Tibial artery (tissue), 4 donors: ENCODE data around the gene DDHD1.

Source experiments
- DNase-seq, 2 donors: peaks; one replicate each; pipeline ENCODE4 v3.0.0-alpha.2; 2019
- H3K27ac ChIP-seq, 2 donors: fragments of 200-600 bp; sonication (generic) in 1 of 2; 1 replicate in 1 of 2; 2 replicates in 1 of 2; pipeline ENCODE4 v1.5.1; 2018 to 2019; ENCODE audit warnings: mild to moderate bottlenecking in 1 of 2
- H3K27me3 ChIP-seq, 2 donors: fragments of 200-600 bp; sonication (generic) in 1 of 2; one replicate each; pipeline versions ENCODE4 v1.5.1 to v1.6.0; 2016 to 2019
- H3K36me3 ChIP-seq, 3 donors: fragments of 200-600 bp; sonication (generic) in 2 of 3; one replicate each; pipeline ENCODE4 v1.5.1; 2016 to 2019; ENCODE audit warnings: mild to moderate bottlenecking in 2 of 3
- H3K4me1 ChIP-seq, 4 donors: fragments of 200-600 bp; sonication (generic) in 2 of 4; 1 replicate in 3 of 4; 2 replicates in 1 of 4; pipeline ENCODE4 v1.5.1; 2016 to 2019
- H3K4me3 ChIP-seq, 2 donors: fragments of 200-600 bp; sonication (generic) in 1 of 2; 1 replicate in 1 of 2; 2 replicates in 1 of 2; pipeline ENCODE4 v1.5.1; 2018 to 2019; ENCODE audit warnings: mild to moderate bottlenecking in 2 of 2
- H3K9me3 ChIP-seq, 3 donors: fragments of 200-600 bp; sonication (generic) in 1 of 3; one replicate each; pipeline ENCODE4 v1.5.1; 2016 to 2019
- intact Hi-C: fragments of 100-400 bp; cut with DNase I; formaldehyde crosslinking; loops from one replicate; pipeline ENCODE4 v1.15.0; 2023; ENCODE audit warnings: low total_unique reads
- TF ChIP-seq, protein P1 (sequence below), 2 experiments: fragments of 200-600 bp in 1 of 2; fragments of 450-650 bp in 1 of 2; IDR thresholded peaks; one replicate each; pipeline ENCODE4 v1.5.1; 2017 to 2019; ENCODE audit warnings: antibody characterized with exemption in 2 of 2, mild to moderate bottlenecking in 1 of 2, moderate library complexity in 1 of 2

DDHD1 gene

DNA sequence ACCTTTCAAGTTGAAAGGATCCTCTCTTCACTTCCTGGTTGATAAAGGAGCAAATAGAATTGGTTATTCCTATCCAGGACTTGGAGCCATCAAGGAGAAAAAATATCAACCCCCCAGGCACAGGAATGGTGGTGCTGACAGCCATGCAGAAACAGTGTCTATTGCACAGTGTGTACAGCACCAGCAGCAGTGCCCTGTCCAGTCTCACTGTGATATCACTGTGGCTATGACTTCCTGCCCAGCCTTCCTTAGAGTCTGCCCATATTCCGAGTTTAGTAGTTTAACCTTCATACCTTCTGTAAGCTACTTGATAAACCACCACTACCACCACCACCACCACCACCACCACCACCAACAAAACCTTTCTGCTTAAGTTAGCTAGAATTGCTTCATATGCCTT, 157.1 kb downstream of the DDHD1 start:
- Histone ChIP-seq H3K27ac (no peak overlapping the region), H3K36me3 (no peaks in the 10 kb centered on the region), H3K4me3 (no peak overlapping the region), H3K27me3 (no peaks in the 10 kb centered on the region), H3K4me1 (peaks cover 0 to 6% (median 2%) of the 10 kb centered on the region in 4 donors), H3K9me3 (no peaks in the 10 kb centered on the region)
- intact Hi-C loops: no loop called here
- DNase-seq: no peak
- TF ChIP-seq, protein P1, sequence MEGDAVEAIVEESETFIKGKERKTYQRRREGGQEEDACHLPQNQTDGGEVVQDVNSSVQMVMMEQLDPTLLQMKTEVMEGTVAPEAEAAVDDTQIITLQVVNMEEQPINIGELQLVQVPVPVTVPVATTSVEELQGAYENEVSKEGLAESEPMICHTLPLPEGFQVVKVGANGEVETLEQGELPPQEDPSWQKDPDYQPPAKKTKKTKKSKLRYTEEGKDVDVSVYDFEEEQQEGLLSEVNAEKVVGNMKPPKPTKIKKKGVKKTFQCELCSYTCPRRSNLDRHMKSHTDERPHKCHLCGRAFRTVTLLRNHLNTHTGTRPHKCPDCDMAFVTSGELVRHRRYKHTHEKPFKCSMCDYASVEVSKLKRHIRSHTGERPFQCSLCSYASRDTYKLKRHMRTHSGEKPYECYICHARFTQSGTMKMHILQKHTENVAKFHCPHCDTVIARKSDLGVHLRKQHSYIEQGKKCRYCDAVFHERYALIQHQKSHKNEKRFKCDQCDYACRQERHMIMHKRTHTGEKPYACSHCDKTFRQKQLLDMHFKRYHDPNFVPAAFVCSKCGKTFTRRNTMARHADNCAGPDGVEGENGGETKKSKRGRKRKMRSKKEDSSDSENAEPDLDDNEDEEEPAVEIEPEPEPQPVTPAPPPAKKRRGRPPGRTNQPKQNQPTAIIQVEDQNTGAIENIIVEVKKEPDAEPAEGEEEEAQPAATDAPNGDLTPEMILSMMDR (IDR thresholded peaks at IDR 0.05): no peak

DNA sequence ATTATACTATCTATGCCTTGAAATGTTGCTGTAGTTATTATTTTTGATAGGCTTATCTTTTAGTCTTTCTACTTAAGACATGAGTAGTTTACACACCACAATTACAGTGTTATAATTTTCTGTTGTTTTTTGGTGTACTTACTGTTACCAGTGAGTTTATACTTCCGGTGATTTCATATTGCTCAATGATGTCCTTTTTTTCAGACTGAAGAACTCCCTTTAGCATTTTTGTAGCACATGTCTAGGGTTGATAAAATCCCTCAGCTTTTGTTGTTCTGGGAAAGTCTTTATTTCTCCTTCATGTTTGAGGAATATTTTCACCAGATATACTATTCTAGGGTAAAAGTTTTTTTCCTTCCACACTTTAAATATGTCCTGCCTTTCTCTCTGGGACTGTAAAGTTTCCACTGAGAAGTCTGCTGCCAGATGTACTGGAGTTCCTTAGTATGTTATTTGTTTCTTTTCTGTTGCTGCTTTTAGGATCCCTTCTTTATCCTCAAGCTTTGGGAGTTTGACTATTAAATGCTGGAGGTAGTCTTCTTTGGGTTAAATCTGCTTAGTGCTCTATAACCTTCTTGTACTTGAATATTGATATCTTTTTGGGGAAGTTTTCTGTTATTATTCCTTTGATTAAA, 160.8 kb downstream of the DDHD1 start:
- Histone ChIP-seq H3K9me3 (no peaks in the 10 kb centered on the region), H3K27me3 (no peaks in the 10 kb centered on the region), H3K27ac (no peak overlapping the region), H3K4me1 (no peaks in the 10 kb centered on the region), H3K36me3 (no peaks in the 10 kb centered on the region), H3K4me3 (no peak overlapping the region)
- TF ChIP-seq, protein P1 (IDR thresholded peaks at IDR 0.05): no peak
- intact Hi-C loops: no loop called here
- no peak for DNase-seq

DNA sequence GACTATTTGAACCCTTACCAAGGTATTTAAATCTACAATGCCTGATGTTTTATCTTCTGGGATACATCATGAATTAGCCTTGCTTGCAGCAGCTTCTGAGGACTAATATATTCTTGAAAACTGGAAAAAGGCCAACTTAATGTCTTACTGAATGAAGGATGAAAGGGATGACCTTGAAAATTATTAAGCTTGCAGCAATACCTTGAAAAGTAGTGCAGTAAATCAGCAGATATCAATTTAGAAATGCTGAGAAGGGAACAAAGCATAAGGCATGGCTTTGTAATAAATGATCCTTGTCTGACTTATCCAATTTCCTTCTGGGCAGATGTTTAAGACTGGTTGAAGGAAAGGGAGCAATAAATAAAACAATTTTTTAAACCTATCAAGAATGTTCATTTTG, 165.0 kb downstream of the DDHD1 start:
- no peak for DNase-seq
- H3K9me3 ChIP-seq: no peaks in the 10 kb centered on the region
- no peaks in the 10 kb centered on the region for H3K4me1 ChIP-seq
- no peak overlapping the region for H3K4me3 ChIP-seq
- H3K36me3 ChIP-seq: no peaks in the 10 kb centered on the region
- H3K27me3 ChIP-seq: no peaks in the 10 kb centered on the region
- no peak overlapping the region for H3K27ac ChIP-seq
- intact Hi-C loops: no loop called here
- TF ChIP-seq, protein P1 (IDR thresholded peaks at IDR 0.05): no peak

GRCh38 chr14:52987514-52987913, 165.6 kb downstream of the DDHD1 start:
- no peaks in the 10 kb centered on the region for H3K4me1 ChIP-seq
- no peak for DNase-seq
- no peaks in the 10 kb centered on the region for H3K9me3 ChIP-seq
- H3K27ac ChIP-seq: no peak overlapping the region
- no peak overlapping the region for H3K4me3 ChIP-seq
- TF ChIP-seq, protein P1 (IDR thresholded peaks at IDR 0.05): no peak
- H3K27me3 ChIP-seq: no peaks in the 10 kb centered on the region
- intact Hi-C loops: no loop called here
- no peaks in the 10 kb centered on the region for H3K36me3 ChIP-seq

GRCh38 chr14:52987042-52987441, 166.1 kb downstream of the DDHD1 start:
- intact Hi-C loops: no loop called here
- no peak overlapping the region for H3K27ac ChIP-seq
- H3K27me3 ChIP-seq: no peaks in the 10 kb centered on the region
- H3K9me3 ChIP-seq: no peaks in the 10 kb centered on the region
- H3K36me3 ChIP-seq: no peaks in the 10 kb centered on the region
- DNase-seq: no peak
- TF ChIP-seq, protein P1 (IDR thresholded peaks at IDR 0.05): no peak
- H3K4me3 ChIP-seq: no peak overlapping the region
- H3K4me1 ChIP-seq: no peaks in the 10 kb centered on the region
